GM23338 (cell line): ENCODE measurements around the gene NCDN. TPM values are rescaled to one million over a fixed set of nuclear protein-coding genes. Genes with fewer than 3 reads are reported as not detected.

Experiments used
- ATAC-seq: fragments of 200-7000 bp; cut with Tn5 transposase; 3 replicates; pipeline ENCODE4 v1.9.1; 2020
- DNase-seq: peaks from one replicate; pipeline ENCODE4 v3.0.0-alpha.2; 2015; ENCODE audit warnings: low spot score
- H2AFZ ChIP-seq: fragments of 200-600 bp; sonication (generic); 2 replicates; pipeline ENCODE4 v1.8.0; 2016; ENCODE audit warnings: antibody characterized with exemption, mild to moderate bottlenecking, moderate library complexity
- H3F3A ChIP-seq: fragments of 200-600 bp; sonication (generic); replicated peaks from 2 replicates; pipeline ENCODE4 v1.8.0; 2017; ENCODE audit warnings: antibody characterized with exemption, mixed run types, low read depth
- H3K27ac ChIP-seq: fragments of 200-600 bp; sonication (generic); 2 replicates; pipeline ENCODE4 v1.6.1; 2016; ENCODE audit warnings: low read depth
- H3K27me3 ChIP-seq: fragments of 200-600 bp; sonication (generic); 2 replicates; pipeline ENCODE4 v1.8.0; 2016; ENCODE audit warnings: mild to moderate bottlenecking, mixed run types, moderate library complexity; ENCODE audit not compliant: insufficient read depth
- H3K36me3 ChIP-seq: fragments of 200-600 bp; sonication (generic); 2 replicates; pipeline ENCODE4 v1.8.0; 2016; ENCODE audit warnings: mild to moderate bottlenecking; ENCODE audit not compliant: insufficient read depth
- H3K4me1 ChIP-seq: fragments of 200-600 bp; sonication (generic); 2 replicates; pipeline ENCODE4 v1.8.0; 2016; ENCODE audit warnings: mild to moderate bottlenecking, moderate library complexity; ENCODE audit not compliant: insufficient read depth
- H3K4me2 ChIP-seq: fragments of 200-600 bp; sonication (generic); 2 replicates; pipeline ENCODE4 v1.7.1; 2017; ENCODE audit warnings: mixed run types
- H3K4me3 ChIP-seq: fragments of 200-600 bp; sonication (generic); 2 replicates; pipeline ENCODE4 v1.6.1; 2016; ENCODE audit warnings: mixed run types
- H3K79me2 ChIP-seq: fragments of 200-600 bp; sonication (generic); replicated peaks from 2 replicates; pipeline ENCODE4 v1.8.0; 2017; ENCODE audit warnings: mild to moderate bottlenecking; ENCODE audit not compliant: insufficient read depth
- H3K9me2 ChIP-seq: fragments of 200-600 bp; sonication (generic); 2 replicates; pipeline ENCODE4 v1.8.0; 2017; ENCODE audit not compliant: insufficient read depth
- H4K20me1 ChIP-seq: fragments of 200-600 bp; sonication (generic); replicated peaks from 2 replicates; pipeline ENCODE4 v1.8.0; 2017; ENCODE audit warnings: mild to moderate bottlenecking; ENCODE audit not compliant: insufficient read depth
- H3K27ac Mint-ChIP-seq: 2 replicates; pipeline ENCODE4 v1.8.0; 2020; ENCODE audit warnings: inconsistent platforms, mild to moderate bottlenecking, moderate library complexity, mixed read lengths
- H3K27me3 Mint-ChIP-seq: 3 replicates; pipeline ENCODE4 v1.8.0; 2022; ENCODE audit warnings: low read depth, mild to moderate bottlenecking, moderate library complexity, mixed read lengths, inconsistent platforms; ENCODE audit not compliant: insufficient read depth, poor library complexity
- H3K36me3 Mint-ChIP-seq: 3 replicates; pipeline ENCODE4 v1.8.0; 2021; ENCODE audit warnings: low read depth, mild to moderate bottlenecking, inconsistent platforms, moderate library complexity, mixed read lengths
- H3K4me1 Mint-ChIP-seq: 3 replicates; pipeline ENCODE4 v1.8.0; 2020; ENCODE audit warnings: mild to moderate bottlenecking, inconsistent platforms, mixed read lengths
- H3K4me3 Mint-ChIP-seq: 3 replicates; pipeline ENCODE4 v1.8.0; 2021; ENCODE audit warnings: moderate library complexity, mild to moderate bottlenecking, inconsistent platforms, mixed read lengths
- H3K9me3 Mint-ChIP-seq: 3 replicates; pipeline ENCODE4 v1.8.0; 2020; ENCODE audit warnings: moderate library complexity, mild to moderate bottlenecking, inconsistent platforms, mixed read lengths
- CREB1 ChIP-seq: fragments of 250-450 bp; sonication (Bioruptor Pico); IDR thresholded peaks from 2 replicates; pipeline ENCODE4 v1.5.0; 2020; ENCODE audit warnings: low read depth, mild to moderate bottlenecking, moderate library complexity
- EZH2 ChIP-seq: fragments of 200-600 bp; sonication (generic); IDR thresholded peaks from one replicate; pipeline ENCODE4 v1.8.0; 2017; ENCODE audit warnings: antibody characterized with exemption, mild to moderate bottlenecking, low read depth; ENCODE audit not compliant: unreplicated experiment
- EZH2phosphoT487 ChIP-seq: fragments of 200-600 bp; sonication (generic); IDR thresholded peaks from one replicate; pipeline ENCODE4 v1.8.1; 2018; ENCODE audit warnings: antibody characterized with exemption; ENCODE audit not compliant: unreplicated experiment
- JUNB ChIP-seq: IDR thresholded peaks from one replicate; pipeline ENCODE4 v1.6.1; 2016; ENCODE audit warnings: antibody characterized with exemption; ENCODE audit not compliant: unreplicated experiment
- STAT1 ChIP-seq: IDR thresholded peaks from one replicate; pipeline ENCODE4 v1.6.1; 2016; ENCODE audit warnings: antibody characterized with exemption; ENCODE audit not compliant: unreplicated experiment
- ZNF114 ChIP-seq: fragments of 250-450 bp; sonication (Bioruptor Pico); IDR thresholded peaks from 2 replicates; pipeline ENCODE4 v1.5.0; 2020; ENCODE audit warnings: mild to moderate bottlenecking, moderate library complexity
- ZNF331 ChIP-seq: fragments of 250-450 bp; sonication (Bioruptor Pico); IDR thresholded peaks from 2 replicates; pipeline ENCODE4 v1.5.0; 2020; ENCODE audit warnings: low read depth, mild to moderate bottlenecking, moderate library complexity
- polyA plus RNA-seq: library from polyadenylated mRNA; unstranded; fragments of >200 nt; fragmentation: Nextera tagmentation; extraction: Ambion mirVana; gene quantifications from 2 replicates; pipeline ENCODE4 v1.2.1, GENCODE V29; 2016
- total RNA-seq: library from RNA; depleted of rRNA; stranded (reverse); fragments of >200 nt; shearing (Covaris generic); gene quantifications from 2 replicates; pipeline ENCODE4 v1.2.3, GENCODE V29; 2014
- TF ChIP-seq, protein P1 (sequence below), 2 experiments: fragments of 200-600 bp in 1 of 2; sonication (generic) in 1 of 2; conservative IDR thresholded peaks; 2 replicates each; pipeline versions ENCODE4 v1.5.1 to v1.6.1; 2016 to 2017; ENCODE audit warnings: antibody characterized with exemption in 2 of 2, low read depth in 2 of 2, mild to moderate bottlenecking in 2 of 2, moderate library complexity in 1 of 2
- TF ChIP-seq, protein P2 (sequence below): IDR thresholded peaks from 2 replicates; pipeline ENCODE4 v1.6.1; 2016; ENCODE audit warnings: antibody characterized with exemption
- TF ChIP-seq, protein P3 (sequence below): IDR thresholded peaks from one replicate; pipeline ENCODE4 v1.6.1; 2018; ENCODE audit warnings: antibody characterized with exemption; ENCODE audit not compliant: unreplicated experiment
- TF ChIP-seq, protein P4 (sequence below): fragments of 250-450 bp; sonication (Bioruptor Pico); IDR thresholded peaks from 2 replicates; pipeline ENCODE4 v1.5.0; 2020; ENCODE audit warnings: mild to moderate bottlenecking, moderate library complexity

NCDN gene
- total and polyA plus RNA-seq, 2 experiments from 2014 or later, result 13.2 to 44.2 TPM

DNA sequence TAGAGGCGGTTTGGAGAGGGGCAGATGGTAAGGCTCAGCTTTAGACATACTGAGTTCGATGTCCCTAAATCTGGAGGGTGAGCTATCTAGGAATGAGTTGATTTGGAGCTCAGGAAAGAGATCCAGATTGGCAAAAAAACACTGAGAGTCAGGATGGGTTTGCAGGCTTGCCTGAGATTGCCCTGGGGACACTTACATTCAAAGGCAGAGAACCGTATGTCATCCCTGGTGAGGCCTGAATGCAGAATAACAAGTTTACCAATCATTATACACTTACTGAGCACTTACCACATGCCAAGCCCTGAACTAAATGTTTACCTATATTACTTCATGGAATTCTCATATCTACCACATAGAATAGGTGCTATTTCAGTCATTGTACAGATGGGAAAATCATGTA is 43.0 kb downstream of the NCDN start:
- Histone ChIP-seq H3K4me1 (no peaks in the 10 kb centered on the region), H3K4me2 (no peak overlapping the region), H3K27ac (no peak overlapping the region), H3K4me3 (no peak overlapping the region), H3K9me2 (no peaks in the 10 kb centered on the region), H4K20me1 (peaks cover 18% of the 10 kb centered on the region), H3F3A (peaks cover 8% of the 10 kb centered on the region; the same call in 1 of the 2 replicates), H2AFZ (no peak overlapping the region), H3K27me3 (no peaks in the 10 kb centered on the region), H3K79me2 (no peaks in the 10 kb centered on the region), H3K36me3 (peaks cover 23% of the 10 kb centered on the region)
- DNase-seq (no peak), ATAC-seq (no peak)
- peaks cover 41% of the 10 kb centered on the region for H3K36me3 Mint-ChIP-seq
- no peak overlapping the region for H3K4me3 Mint-ChIP-seq
- TF ChIP-seq JUNB, result no peak
- no peak for TF ChIP-seq ZNF114 (CRISPR knock-in tag)
- TF ChIP-seq, protein P1, sequence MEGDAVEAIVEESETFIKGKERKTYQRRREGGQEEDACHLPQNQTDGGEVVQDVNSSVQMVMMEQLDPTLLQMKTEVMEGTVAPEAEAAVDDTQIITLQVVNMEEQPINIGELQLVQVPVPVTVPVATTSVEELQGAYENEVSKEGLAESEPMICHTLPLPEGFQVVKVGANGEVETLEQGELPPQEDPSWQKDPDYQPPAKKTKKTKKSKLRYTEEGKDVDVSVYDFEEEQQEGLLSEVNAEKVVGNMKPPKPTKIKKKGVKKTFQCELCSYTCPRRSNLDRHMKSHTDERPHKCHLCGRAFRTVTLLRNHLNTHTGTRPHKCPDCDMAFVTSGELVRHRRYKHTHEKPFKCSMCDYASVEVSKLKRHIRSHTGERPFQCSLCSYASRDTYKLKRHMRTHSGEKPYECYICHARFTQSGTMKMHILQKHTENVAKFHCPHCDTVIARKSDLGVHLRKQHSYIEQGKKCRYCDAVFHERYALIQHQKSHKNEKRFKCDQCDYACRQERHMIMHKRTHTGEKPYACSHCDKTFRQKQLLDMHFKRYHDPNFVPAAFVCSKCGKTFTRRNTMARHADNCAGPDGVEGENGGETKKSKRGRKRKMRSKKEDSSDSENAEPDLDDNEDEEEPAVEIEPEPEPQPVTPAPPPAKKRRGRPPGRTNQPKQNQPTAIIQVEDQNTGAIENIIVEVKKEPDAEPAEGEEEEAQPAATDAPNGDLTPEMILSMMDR (conservative IDR thresholded peaks at IDR 0.05; ENCODE audit: low read depth in 2 of 2), result no peak
- TF ChIP-seq, protein P2, sequence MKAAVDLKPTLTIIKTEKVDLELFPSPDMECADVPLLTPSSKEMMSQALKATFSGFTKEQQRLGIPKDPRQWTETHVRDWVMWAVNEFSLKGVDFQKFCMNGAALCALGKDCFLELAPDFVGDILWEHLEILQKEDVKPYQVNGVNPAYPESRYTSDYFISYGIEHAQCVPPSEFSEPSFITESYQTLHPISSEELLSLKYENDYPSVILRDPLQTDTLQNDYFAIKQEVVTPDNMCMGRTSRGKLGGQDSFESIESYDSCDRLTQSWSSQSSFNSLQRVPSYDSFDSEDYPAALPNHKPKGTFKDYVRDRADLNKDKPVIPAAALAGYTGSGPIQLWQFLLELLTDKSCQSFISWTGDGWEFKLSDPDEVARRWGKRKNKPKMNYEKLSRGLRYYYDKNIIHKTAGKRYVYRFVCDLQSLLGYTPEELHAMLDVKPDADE, result no peak
- no peak for TF ChIP-seq CREB1 (CRISPR knock-in tag)
- TF ChIP-seq, protein P3, sequence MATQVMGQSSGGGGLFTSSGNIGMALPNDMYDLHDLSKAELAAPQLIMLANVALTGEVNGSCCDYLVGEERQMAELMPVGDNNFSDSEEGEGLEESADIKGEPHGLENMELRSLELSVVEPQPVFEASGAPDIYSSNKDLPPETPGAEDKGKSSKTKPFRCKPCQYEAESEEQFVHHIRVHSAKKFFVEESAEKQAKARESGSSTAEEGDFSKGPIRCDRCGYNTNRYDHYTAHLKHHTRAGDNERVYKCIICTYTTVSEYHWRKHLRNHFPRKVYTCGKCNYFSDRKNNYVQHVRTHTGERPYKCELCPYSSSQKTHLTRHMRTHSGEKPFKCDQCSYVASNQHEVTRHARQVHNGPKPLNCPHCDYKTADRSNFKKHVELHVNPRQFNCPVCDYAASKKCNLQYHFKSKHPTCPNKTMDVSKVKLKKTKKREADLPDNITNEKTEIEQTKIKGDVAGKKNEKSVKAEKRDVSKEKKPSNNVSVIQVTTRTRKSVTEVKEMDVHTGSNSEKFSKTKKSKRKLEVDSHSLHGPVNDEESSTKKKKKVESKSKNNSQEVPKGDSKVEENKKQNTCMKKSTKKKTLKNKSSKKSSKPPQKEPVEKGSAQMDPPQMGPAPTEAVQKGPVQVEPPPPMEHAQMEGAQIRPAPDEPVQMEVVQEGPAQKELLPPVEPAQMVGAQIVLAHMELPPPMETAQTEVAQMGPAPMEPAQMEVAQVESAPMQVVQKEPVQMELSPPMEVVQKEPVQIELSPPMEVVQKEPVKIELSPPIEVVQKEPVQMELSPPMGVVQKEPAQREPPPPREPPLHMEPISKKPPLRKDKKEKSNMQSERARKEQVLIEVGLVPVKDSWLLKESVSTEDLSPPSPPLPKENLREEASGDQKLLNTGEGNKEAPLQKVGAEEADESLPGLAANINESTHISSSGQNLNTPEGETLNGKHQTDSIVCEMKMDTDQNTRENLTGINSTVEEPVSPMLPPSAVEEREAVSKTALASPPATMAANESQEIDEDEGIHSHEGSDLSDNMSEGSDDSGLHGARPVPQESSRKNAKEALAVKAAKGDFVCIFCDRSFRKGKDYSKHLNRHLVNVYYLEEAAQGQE, result no peak
- no peak for TF ChIP-seq EZH2phosphoT487
- no peak for TF ChIP-seq ZNF331 (CRISPR knock-in tag)
- TF ChIP-seq, protein P4, sequence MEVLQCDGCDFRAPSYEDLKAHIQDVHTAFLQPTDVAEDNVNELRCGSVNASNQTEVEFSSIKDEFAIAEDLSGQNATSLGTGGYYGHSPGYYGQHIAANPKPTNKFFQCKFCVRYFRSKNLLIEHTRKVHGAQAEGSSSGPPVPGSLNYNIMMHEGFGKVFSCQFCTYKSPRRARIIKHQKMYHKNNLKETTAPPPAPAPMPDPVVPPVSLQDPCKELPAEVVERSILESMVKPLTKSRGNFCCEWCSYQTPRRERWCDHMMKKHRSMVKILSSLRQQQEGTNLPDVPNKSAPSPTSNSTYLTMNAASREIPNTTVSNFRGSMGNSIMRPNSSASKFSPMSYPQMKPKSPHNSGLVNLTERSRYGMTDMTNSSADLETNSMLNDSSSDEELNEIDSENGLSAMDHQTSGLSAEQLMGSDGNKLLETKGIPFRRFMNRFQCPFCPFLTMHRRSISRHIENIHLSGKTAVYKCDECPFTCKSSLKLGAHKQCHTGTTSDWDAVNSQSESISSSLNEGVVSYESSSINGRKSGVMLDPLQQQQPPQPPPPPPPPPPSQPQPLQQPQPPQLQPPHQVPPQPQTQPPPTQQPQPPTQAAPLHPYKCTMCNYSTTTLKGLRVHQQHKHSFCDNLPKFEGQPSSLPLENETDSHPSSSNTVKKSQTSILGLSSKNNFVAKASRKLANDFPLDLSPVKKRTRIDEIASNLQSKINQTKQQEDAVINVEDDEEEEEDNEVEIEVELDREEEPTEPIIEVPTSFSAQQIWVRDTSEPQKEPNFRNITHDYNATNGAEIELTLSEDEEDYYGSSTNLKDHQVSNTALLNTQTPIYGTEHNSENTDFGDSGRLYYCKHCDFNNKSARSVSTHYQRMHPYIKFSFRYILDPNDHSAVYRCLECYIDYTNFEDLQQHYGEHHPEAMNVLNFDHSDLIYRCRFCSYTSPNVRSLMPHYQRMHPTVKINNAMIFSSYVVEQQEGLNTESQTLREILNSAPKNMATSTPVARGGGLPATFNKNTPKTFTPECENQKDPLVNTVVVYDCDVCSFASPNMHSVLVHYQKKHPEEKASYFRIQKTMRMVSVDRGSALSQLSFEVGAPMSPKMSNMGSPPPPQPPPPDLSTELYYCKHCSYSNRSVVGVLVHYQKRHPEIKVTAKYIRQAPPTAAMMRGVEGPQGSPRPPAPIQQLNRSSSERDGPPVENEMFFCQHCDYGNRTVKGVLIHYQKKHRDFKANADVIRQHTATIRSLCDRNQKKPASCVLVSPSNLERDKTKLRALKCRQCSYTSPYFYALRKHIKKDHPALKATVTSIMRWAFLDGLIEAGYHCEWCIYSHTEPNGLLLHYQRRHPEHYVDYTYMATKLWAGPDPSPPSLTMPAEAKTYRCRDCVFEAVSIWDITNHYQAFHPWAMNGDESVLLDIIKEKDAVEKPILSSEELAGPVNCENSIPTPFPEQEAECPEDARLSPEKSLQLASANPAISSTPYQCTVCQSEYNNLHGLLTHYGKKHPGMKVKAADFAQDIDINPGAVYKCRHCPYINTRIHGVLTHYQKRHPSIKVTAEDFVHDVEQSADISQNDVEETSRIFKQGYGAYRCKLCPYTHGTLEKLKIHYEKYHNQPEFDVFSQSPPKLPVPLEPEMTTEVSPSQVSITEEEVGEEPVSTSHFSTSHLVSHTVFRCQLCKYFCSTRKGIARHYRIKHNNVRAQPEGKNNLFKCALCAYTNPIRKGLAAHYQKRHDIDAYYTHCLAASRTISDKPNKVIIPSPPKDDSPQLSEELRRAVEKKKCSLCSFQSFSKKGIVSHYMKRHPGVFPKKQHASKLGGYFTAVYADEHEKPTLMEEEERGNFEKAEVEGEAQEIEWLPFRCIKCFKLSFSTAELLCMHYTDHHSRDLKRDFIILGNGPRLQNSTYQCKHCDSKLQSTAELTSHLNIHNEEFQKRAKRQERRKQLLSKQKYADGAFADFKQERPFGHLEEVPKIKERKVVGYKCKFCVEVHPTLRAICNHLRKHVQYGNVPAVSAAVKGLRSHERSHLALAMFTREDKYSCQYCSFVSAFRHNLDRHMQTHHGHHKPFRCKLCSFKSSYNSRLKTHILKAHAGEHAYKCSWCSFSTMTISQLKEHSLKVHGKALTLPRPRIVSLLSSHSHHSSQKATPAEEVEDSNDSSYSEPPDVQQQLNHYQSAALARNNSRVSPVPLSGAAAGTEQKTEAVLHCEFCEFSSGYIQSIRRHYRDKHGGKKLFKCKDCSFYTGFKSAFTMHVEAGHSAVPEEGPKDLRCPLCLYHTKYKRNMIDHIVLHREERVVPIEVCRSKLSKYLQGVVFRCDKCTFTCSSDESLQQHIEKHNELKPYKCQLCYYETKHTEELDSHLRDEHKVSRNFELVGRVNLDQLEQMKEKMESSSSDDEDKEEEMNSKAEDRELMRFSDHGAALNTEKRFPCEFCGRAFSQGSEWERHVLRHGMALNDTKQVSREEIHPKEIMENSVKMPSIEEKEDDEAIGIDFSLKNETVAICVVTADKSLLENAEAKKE (CRISPR knock-in tag), result no peak
- no peak for TF ChIP-seq EZH2
- no peak for TF ChIP-seq STAT1
- H3K4me1 Mint-ChIP-seq, result 0 out of 3 replicates have a peak, but pooled peaks cover 3% of the 10 kb centered on the region
- H3K27ac Mint-ChIP-seq, result no peak overlapping the region
- no peaks in the 10 kb centered on the region for H3K27me3 Mint-ChIP-seq
- H3K9me3 Mint-ChIP-seq, result no peaks in the 10 kb centered on the region
